Endometrial microvascular endothelial cells (primary cell): Measurements from ENCODE around the gene HOXC5. TPM values are rescaled to one million over a fixed set of nuclear protein-coding genes. Genes with fewer than 3 reads are reported as not detected.

ENCODE experiments used
- in situ Hi-C: cut with HindIII; loops from 2 replicates; pipeline ENCODE4 v1.10.0; 2017; ENCODE audit warnings: low sequenced_read_pairs, low pct_unique_long_range_greater_than_20kb; ENCODE audit errors: inconsistent ontology term
- total RNA-seq: library from RNA; depleted of rRNA; stranded (reverse); fragments of >200 nt; gene quantifications from one replicate; pipeline ENCODE4 v1.2.3, GENCODE V29; 2015; ENCODE audit errors: inconsistent ontology term

HOXC5 gene
- not detected for total RNA-seq

DNA sequence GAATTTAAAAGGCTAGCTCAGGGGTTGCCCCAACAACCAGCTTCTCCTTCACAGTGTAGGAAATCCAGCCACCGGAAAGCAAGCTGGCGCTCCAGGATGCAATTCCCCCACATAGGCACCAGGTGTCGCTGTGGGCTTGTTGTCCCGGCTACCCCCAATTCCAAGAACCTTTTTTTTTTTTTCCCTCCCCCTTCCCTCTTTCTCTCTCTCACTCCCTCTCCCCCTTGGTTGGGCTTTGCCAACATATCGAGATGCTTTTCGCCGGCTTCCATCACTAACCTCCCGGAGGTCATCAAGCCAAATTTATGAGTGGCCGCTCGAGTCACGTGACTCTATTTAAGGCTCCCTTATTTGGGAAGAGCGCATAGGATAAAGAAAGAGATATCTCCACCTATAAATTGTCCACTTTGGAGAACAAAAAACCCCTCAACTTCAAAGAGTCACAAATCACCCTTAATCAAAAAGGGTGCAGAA lies at the start of gene HOXC5:
Gene HOXC5 (plus strand): TSS at position 424 of the 474 bp plus-strand sequence. CDS start 73 bp downstream, outside the sequence.
- in situ Hi-C loops, result no loop called here

DNA sequence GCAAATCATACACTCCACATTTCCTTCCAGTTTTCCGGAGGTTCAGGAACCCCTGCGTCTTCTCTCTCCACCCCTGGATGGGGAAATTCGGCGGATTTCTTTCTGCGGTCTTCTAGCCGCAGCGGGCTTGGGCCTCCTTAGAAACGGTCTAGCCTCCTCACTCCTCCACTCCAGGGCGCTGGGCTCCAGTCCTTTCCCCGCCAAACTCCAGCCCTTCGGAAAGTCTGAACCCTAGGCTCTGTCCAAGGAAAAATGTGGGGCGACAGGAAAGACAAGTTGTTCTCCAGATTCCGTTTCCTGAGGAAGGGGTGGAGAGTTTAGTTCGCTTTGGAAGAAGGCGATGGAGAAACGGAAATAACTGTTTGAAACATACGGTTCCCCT lies 49.3 kb upstream of the HOXC5 start:
- in situ Hi-C loops, result no loop called here

DNA sequence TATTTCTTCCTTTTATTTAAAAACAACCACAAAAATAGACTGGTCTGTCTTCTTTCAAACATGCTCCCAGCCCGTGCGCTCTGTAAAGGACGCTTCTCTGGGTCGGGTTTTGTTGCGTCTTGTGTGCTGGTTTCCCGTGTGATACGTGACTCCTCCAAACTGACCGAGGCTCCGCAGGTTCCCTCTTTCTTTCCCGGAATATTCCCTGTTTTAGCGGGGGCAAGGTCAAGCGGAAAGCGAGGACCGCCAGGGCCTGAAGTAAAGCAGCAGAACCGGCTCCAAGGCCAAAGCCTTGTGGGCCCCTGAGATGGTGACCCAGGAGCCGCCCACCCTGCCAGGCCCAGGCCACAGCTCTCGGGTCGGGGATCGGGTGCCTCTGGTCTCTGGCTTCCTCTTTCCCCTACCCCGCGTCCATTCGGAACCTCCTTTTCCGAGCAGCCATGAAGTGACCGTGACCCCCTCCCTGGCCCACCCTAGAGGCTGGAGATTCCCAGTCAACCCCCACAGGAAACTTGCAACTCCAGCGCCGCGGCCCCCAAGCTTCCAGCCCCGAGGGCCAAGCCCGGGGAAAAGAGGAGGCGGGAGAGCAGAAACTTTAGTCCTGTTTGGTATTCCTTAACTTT lies 48.8 kb upstream of the HOXC5 start:
- in situ Hi-C loops, result no loop called here

DNA sequence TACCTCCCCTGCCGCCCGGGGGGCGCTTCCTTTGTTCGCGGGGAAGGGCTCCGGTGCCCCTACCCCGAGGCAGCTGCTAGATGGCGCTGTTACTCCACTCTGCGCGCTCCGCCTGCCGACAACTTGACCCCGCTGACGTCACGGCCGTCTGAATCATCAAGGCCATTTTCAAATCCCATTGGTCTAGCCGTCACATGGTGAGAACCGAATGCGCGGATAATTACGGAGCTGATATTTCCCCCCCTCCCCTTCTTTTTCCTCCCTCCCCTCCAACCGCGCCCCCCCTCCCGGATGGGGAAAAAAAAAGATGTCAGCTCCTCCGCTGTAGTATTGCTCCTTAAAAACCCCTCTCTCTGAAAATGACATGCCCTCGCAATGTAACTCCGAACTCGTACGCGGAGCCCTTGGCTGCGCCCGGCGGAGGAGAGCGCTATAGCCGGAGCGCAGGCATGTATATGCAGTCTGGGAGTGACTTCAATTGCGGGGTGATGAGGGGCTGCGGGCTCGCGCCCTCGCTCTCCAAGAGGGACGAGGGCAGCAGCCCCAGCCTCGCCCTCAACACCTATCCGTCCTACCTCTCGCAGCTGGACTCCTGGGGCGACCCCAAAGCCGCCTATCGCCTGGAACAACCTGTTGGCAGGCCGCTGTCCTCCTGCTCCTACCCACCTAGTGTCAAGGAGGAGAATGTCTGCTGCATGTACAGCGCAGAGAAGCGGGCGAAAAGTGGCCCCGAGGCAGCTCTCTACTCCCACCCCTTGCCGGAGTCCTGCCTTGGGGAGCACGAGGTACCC lies 47.8 kb upstream of the HOXC5 start, which contains the start of gene HOXC10:
Gene HOXC10 (plus strand): TSS at position 246 of the 791 bp plus-strand sequence. CDS start 114 bp downstream, at position 360.
- in situ Hi-C loops, result no loop called here

DNA sequence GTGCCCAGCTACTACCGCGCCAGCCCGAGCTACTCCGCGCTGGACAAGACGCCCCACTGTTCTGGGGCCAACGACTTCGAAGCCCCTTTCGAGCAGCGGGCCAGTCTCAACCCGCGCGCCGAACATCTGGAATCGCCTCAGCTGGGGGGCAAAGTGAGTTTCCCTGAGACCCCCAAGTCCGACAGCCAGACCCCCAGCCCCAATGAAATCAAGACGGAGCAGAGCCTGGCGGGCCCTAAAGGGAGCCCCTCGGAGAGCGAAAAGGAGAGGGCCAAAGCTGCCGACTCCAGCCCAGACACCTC lies 47.2 kb upstream of the HOXC5 start:
- in situ Hi-C loops, result no loop called here

DNA sequence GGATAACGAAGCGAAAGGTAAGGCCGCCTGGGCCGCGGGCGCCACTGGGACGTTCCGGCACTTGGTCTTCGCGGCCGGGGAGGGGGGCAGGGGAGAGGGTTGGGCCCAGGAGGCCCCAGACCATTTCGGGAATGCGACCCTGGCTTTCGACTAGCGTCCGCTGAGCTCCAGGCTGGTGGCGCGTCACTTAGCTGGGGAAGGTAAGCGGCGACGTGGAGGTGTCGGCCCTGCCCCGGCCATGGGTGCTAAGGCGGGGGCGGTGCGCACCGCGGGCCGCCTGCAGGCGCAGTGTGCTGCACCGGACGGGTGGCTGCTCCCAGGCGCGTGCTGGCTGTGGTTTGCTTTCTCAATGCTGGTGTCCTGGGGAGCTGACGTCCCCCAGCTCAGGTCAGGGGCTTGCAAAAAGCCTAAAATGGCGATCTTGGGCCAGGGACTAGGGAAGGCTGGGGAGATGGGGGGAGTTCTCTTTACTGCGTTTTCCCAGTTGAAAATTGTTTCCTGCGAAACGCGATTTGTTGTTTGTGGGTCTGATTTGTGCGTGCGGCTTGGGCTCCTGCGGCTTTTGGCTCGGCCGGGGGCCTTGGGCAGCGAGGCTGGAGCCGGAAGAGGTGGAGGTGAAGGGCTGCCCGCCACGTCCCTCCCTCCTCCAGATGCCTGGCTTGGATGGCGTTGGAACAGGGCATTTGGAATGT lies 46.7 kb upstream of the HOXC5 start:
- in situ Hi-C loops, result no loop called here

DNA sequence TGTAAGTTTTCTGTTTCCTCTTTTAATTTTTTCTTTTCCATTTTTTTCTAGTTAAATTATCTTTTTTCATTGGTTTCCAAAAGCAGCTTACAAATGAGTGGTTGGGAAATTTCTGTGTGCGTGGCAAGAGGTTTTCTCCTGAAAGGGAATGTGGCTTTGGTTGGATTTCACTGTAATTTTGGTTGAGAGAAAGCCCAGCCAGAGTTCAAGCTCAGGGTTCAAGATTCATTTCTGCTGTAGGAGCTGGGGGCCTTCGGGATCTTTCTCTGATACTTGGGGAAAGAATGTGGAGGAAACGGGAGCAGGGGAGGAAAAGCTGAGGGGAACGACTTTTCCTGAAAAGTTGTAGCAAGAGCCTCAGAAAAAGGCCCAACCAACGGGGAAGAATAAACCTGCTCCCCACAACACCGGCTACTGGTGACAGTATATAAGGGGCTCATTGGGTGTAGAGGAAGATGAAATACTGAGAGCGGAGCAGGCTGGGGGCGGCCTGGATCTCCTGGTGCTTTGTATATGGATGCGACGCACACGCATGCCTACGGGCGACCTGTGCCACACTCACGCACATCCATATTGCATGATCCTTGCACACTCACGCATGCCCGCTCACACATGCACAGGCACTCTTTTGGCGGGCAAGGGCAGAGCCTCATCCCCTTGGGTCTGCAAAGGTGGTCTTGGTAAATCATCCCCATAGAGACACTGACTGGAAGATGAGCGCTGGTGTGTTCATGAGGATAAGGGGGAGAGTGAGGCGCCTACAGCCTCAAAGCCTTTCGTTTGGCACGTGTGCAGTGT lies 46.0 kb upstream of the HOXC5 start:
- in situ Hi-C loops, result no loop called here

DNA sequence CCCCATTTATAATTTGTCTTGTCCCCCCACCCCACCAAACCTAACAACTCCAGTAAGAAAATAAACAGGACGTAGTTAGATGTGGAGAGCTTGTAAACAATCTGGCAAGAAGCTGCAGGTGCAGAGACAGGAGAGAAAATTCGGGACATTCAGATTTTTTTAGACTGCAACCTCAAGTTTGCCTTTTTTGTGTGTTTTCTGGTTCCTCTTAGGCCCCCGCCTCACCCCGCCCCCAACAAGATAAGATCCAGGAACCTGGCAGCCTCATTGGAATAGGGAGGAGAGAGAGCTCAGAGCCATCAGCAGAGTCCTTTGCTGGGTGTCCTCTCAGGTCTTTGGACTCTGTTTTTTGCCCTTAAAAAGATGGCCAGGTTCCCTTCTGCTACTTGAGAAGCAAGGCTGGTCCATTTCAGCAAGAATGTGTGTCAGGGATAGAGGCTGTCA lies 45.0 kb upstream of the HOXC5 start:
- in situ Hi-C loops, result no loop called here

DNA sequence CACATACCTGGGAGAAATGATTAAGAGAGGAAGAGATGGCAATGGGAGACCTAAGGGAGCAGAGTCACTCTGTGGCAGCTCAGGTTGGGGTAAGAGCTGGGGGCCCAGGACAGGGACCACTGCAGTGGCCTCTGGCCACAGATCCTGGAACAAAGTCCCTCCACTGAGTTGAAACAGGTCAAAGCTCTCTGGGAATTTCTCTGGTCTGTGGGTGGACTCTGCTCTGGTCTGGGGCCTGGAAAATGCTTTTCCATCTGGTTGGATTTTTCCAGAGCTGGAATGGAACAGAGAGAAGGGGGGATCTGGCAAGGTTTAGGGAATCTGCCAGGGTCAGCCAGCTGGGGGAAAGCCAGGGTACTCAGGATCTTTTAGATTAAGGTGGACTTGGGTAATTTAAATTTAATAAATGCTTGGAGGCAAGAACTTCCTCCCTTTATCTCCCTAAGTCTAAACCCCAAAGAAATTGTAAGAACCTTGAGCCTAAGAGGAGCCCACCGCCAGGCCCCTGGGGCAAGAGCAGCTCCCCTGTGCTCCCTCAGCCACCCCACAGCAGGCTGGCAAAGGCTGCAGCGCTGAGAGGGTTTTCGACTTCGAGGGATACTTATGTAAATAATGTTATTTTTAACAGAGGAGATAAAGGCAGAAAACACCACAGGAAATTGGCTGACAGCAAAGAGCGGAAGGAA lies 44.2 kb upstream of the HOXC5 start:
- in situ Hi-C loops, result no loop called here

DNA sequence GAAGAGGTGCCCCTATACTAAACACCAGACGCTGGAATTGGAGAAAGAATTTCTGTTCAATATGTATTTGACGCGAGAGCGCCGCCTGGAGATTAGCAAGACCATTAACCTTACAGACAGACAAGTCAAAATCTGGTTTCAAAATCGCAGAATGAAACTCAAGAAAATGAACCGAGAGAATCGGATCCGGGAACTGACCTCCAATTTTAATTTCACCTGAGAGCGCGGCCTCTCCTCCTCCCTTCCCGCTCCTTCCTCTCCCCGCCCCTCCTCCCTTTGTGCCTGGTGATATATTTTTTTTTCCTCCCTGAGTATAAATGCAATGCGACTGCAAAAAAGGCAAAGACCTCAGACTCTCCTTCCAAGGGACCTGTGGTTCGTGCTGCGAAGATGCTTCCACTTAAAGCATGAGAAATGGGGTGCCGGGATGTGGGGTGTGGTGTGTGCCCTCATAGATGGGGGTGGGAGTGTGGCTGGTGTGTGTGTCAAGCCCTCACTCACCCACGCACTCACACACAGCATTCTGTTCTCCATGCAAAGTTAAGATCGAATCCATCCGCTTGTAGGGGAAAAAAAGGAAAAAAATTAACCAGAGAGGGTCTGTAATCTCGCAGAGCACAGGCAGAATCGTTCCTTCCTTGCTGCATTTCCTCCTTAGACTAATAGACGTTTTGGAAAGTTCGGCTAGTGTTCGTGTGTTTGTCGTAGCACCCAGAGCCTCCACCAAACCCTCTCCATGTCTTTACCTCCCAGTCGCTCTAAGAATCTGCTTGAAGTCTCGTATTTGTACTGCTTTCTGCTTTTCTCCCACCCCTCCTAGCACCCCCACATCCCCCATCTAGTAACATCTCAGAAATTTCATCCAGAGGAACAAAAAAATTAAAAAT lies 43.4 kb upstream of the HOXC5 start:
- in situ Hi-C loops, result no loop called here

DNA sequence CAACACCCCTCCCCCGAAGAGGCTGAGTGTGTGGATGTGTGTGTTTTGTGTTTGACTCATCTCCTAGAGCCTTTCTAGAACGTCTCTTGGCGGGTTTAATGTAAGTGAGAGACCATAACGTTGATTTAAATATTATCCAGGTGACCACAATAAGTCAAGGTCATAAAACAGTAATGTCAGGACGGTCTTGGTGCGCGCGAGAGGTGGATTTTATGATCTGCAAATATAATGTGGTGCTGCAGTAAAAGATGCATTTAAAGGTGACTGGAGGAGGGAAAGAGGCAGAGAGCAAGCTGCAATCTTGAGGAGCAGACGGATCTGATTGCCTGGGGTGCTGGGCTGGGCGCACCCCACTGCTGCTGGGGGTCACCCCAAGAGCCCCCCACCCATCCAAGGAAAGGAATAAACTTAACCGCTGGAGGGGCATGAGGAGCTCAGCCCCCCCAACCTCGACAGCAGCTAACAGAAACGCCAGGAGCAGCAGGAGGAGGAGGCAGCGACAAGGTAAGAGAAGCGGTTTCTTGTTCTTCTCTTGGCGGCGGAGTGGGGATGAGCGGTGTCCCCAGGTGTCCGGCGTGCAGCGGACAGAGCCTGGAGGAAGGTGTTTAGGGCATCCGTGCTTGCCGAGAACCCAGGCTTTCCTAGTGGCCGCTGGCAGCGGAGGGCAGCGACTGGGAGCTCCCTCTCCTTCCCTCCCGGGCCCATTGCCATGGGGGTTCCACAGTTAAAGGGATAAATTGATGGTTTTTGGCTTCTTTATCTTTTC lies 42.4 kb upstream of the HOXC5 start:
- in situ Hi-C loops, result no loop called here

DNA sequence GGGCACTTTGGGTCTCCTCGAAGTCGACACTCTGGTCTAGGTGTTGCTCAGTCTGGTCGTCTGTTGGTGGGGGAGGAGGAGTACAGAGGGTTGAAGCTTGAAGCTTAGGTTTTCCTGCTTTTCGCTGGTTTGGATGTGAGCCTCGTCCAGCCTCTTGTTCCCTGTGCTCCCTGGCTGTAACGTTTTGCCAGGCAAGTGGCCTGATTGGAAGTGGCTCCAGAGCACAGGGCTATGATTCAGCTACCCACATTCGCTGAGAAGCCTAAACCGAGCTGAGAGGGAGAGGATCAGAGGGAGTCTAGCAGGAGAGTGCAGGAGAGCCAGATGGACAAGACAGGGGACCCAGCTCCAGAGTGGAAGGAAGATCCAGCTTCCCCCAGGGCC lies 41.8 kb upstream of the HOXC5 start:
- in situ Hi-C loops, result no loop called here

DNA sequence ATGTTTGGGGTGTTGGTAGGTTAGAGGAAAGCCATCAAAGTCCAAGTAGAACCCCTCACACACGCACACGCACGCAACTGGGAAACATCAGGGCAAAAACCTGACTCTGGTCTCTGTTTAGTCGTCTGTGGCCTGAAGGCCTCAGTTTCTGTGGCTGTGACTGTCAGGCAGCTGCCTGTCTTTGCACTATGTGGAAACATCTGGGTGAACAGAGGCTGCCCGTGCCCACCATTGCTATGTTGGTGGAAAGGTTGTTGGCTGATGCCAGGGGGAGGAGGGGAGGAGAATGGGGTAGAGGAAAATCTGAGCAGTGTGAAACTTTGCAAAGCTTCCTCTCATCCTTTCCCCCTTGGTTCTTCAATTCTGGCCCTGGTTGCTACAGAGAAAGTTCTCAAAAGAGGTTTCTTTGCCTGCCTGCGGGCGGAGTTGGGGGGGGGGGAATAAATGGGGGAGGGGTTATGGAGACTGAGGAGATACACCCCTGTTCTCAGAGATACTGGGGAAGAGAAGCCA lies 40.4 kb upstream of the HOXC5 start:
- in situ Hi-C loops, result no loop called here

DNA sequence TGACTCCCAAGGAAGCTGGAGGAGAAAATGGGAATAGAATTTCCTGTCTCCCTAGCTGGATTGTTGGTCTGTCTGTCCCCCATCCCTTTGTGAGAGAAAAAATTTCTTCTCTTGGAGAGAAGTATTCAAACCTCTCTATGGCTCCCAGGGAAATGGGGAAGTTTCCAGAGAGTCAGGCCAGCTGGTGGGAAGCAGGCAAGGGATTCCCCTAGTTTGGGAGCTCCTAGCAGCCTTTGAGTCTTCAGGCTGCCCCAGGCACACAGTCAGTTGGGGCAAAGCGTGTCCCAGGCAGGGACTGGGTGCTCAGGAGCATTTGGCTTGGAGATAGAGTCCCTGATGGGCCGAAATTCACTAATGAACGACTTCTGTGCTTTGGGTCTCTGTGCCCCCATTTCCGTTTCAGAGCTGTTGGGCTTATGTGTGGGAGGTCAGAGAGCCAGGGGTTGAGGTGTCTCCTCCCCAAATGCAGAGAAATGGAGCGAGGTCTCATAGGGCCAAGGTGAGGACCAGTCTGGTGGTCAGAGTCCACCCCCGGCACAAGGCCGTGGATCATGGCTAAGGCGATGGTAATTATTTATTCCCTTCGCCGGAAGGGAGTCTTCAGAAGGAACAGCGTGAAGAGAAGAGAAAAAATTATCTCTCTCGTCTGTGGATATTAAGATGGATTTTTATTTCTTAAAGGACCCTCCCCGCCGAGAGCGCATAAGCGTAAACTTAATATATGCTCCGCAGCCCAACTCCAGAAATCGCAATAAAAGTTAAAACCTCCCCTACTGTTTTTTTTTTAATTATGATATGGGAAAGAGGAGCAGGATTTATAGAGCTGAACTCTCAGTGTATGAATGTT lies 39.5 kb upstream of the HOXC5 start:
- in situ Hi-C loops, result no loop called here

DNA sequence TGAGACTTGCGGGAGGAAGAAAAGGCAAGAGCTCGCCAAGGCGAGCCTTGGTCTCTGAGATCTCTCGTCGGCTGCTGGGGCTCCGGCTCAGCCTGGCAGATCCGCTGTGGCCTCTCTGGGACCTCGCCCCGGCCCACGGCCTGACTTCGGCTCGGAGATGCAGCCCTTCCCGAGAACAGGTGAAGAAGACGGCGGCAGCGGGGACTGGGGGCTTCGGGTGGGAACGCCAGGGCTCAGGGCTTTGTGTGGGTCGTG lies 38.9 kb upstream of the HOXC5 start:
- in situ Hi-C loops, result no loop called here

DNA sequence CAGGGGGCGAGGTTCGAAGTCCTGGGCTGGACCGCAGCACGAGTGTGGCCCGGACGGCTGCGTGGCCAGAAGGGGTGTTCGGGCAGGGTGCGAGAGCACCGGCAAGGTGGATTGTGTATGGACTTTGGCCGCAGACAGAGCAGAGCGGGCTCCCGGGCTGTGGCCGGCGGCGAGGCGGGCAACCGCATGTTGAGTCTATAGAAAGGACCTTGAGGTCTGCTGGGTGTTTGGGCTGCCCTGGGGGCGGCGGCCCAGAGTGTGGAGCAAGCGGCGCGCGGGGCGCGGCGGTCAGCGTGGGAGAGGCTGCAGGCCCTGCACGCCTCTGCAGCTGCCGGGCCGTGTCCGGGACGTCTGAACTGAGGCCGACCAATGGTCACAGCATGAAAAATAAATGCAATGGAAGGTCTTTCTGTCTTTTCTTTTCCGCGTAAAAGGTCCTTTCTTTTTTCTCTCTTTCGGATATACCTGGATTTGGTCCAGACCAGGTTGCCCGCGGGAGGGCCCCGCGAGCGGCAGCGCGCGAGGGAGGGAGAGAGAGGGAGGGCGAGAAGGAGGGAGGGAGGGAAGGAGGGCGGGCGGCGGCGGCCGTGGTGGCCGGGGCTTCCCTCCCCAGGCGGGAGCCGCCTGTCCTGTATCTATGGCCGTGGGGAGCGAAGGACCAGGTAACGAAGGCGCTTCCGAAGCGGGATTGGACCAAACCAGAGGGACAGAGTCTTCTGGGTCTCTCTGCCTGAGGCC lies 38.4 kb upstream of the HOXC5 start:
- in situ Hi-C loops, result no loop called here
